AG04450 (cell line): ENCODE results near the gene FAM151A. TPM values are rescaled to one million over a fixed set of nuclear protein-coding genes. Genes with fewer than 3 reads are reported as not detected.

Experiments
- CTCF ChIA-PET: fragments of 300-600, 350-600 bp; formaldehyde crosslinking; extraction: SDS; loops from one replicate; lab custom pipeline; 2022; ENCODE audit warnings: antibody characterized with exemption, inconsistent platforms; lab: Charles Lee
- POLR2A ChIA-PET: fragments of 350-600 bp; formaldehyde crosslinking; extraction: SDS; loops from one replicate; lab custom pipeline; 2021; ENCODE audit warnings: antibody characterized with exemption, inconsistent platforms; lab: Yijun Ruan, JAX
- DNase-seq: peaks from one replicate; pipeline ENCODE4 v3.0.0-alpha.2; 2011; ENCODE audit warnings: low read depth, low spot score
- H3K27ac ChIP-seq: one replicate; pipeline ENCODE4 v1.5.1; 2012; ENCODE audit warnings: low read depth, low read length, control low read depth
- H3K27me3 ChIP-seq: one replicate; pipeline ENCODE4 v1.6.0; 2012; ENCODE audit warnings: low read length; ENCODE audit not compliant: control insufficient read depth, insufficient read depth
- H3K4me3 ChIP-seq: 2 replicates; pipeline ENCODE4 v1.5.1; 2011; ENCODE audit warnings: mild to moderate bottlenecking, low read depth, low read length, control low read depth
- H3K9me3 ChIP-seq: 2 replicates; pipeline ENCODE4 v1.5.1; 2012; ENCODE audit warnings: low read length; ENCODE audit not compliant: control insufficient read depth, insufficient read depth
- CTCF ChIP-seq: IDR thresholded peaks from 2 replicates; pipeline ENCODE4 v1.5.1; 2011; ENCODE audit warnings: low read depth, low read length, control low read depth, inconsistent platforms
- polyA plus RNA-seq: library from polyadenylated mRNA; depleted of rRNA; stranded (reverse); fragments of >200 nt; gene quantifications from 2 replicates; pipeline ENCODE4 v1.2.3, GENCODE V29; 2011

Gene FAM151A
- polyA plus RNA-seq, 1 experiment: not detected

GRCh38 chr1:54594463-54594862, 28.9 kb downstream of the FAM151A start:
- DNase-seq: no peak
- Histone ChIP-seq H3K27ac (no peak overlapping the region), H3K4me3 (no peak overlapping the region), H3K27me3 (no peaks in the 10 kb centered on the region), H3K9me3 (no peaks in the 10 kb centered on the region; the same call in 1 of the 2 replicates)
- ChIA-PET POLR2A (no interaction called here), CTCF (no interaction called here)
- no peak for TF ChIP-seq CTCF

- H3K27me3 ChIP-seq: no peaks in the 10 kb centered on the region
- no peaks in the 10 kb centered on the region; the same call in 1 of the 2 replicates for H3K9me3 ChIP-seq
- no peak for DNase-seq
- no peak overlapping the region for H3K27ac ChIP-seq
- no peak for TF ChIP-seq CTCF
- ChIA-PET CTCF (no interaction called here), POLR2A (no interaction called here)
- H3K4me3 ChIP-seq: no peak overlapping the region
Measured at GRCh38 chr1:54593571-54594160, 29.7 kb downstream of the FAM151A start.

- CTCF ChIA-PET: no interaction called here
- no peak for DNase-seq
- H3K4me3 ChIP-seq: no peak overlapping the region
- H3K27me3 ChIP-seq: no peaks in the 10 kb centered on the region
- no peak for TF ChIP-seq CTCF
- POLR2A ChIA-PET: interaction anchor here (0.7 kb wide), 1 partner anchor 10 kb away, joined by 3 read pairs; no protein-coding TSS in a partner anchor
- no peaks in the 10 kb centered on the region; the same call in 1 of the 2 replicates for H3K9me3 ChIP-seq
- no peak overlapping the region for H3K27ac ChIP-seq
Measured at GRCh38 chr1:54591127-54591756, 32.1 kb downstream of the FAM151A start.

GRCh38 chr1:54588377-54588776, 34.9 kb downstream of the FAM151A start:
- H3K27ac ChIP-seq: no peak overlapping the region
- DNase-seq: no peak
- POLR2A ChIA-PET: no interaction called here
- H3K27me3 ChIP-seq: peaks cover under 1% of the 10 kb centered on the region
- CTCF ChIA-PET: no interaction called here
- no peak overlapping the region for H3K4me3 ChIP-seq
- no peaks in the 10 kb centered on the region for H3K9me3 ChIP-seq
- no peak for TF ChIP-seq CTCF
